Endothelial cell of umbilical vein (primary cell): ENCODE results near the gene SLC47A2.

Experiments
- EZH2 ChIP-seq: IDR thresholded peaks from 2 replicates; pipeline ENCODE4 v1.6.1; 2012; ENCODE audit warnings: borderline replicate concordance, low read depth, mild to moderate bottlenecking, moderate library complexity, low read length, inconsistent platforms; ENCODE audit not compliant: severe bottlenecking
- FOS ChIP-seq: IDR thresholded peaks from 2 replicates; pipeline ENCODE4 v1.6.1; 2011; ENCODE audit warnings: mild to moderate bottlenecking, low read length, moderate library complexity, borderline replicate concordance; ENCODE audit not compliant: insufficient read depth
- GATA2 ChIP-seq: IDR thresholded peaks from 2 replicates; pipeline ENCODE4 v1.7.0; 2011; ENCODE audit warnings: low read depth, mild to moderate bottlenecking, moderate library complexity, mixed read lengths, low read length; ENCODE audit not compliant: insufficient read length, insufficient read depth
- JUN ChIP-seq: IDR thresholded peaks from 2 replicates; pipeline ENCODE4 v1.6.1; 2011; ENCODE audit warnings: borderline replicate concordance, low read depth; ENCODE audit not compliant: insufficient read length, insufficient read depth
- MYC ChIP-seq: IDR thresholded peaks from one replicate; pipeline ENCODE4 v1.6.1; 2011; ENCODE audit warnings: mild to moderate bottlenecking, low read depth, low read length
- POLR2A ChIP-seq: IDR thresholded peaks from 2 replicates; pipeline ENCODE4 v1.6.1; 2012; ENCODE audit warnings: low read depth, mild to moderate bottlenecking, control low read depth, low read length
- POLR2AphosphoS5 ChIP-seq: IDR thresholded peaks from 2 replicates; pipeline ENCODE4 v1.6.1; 2012; ENCODE audit warnings: low read depth, mild to moderate bottlenecking, control low read depth, low read length, moderate library complexity; ENCODE audit not compliant: insufficient read depth
- TF ChIP-seq, protein P1 (sequence below), 2 donors: IDR thresholded peaks; 1 replicate in 1 of 2; 2 replicates in 1 of 2; pipeline ENCODE4 v1.5.1; 2011; ENCODE audit warnings: low read length in 2 of 2, mild to moderate bottlenecking in 2 of 2, moderate library complexity in 2 of 2, control low read depth in 1 of 2, inconsistent platforms in 1 of 2, low read depth in 1 of 2; ENCODE audit not compliant: insufficient read depth in 1 of 2; ENCODE audit errors: extremely low read depth in 1 of 2
- TF ChIP-seq, protein P2 (sequence below): IDR thresholded peaks from 2 replicates; pipeline ENCODE4 v1.6.1; 2011; ENCODE audit not compliant: insufficient read depth, insufficient read length

DNA sequence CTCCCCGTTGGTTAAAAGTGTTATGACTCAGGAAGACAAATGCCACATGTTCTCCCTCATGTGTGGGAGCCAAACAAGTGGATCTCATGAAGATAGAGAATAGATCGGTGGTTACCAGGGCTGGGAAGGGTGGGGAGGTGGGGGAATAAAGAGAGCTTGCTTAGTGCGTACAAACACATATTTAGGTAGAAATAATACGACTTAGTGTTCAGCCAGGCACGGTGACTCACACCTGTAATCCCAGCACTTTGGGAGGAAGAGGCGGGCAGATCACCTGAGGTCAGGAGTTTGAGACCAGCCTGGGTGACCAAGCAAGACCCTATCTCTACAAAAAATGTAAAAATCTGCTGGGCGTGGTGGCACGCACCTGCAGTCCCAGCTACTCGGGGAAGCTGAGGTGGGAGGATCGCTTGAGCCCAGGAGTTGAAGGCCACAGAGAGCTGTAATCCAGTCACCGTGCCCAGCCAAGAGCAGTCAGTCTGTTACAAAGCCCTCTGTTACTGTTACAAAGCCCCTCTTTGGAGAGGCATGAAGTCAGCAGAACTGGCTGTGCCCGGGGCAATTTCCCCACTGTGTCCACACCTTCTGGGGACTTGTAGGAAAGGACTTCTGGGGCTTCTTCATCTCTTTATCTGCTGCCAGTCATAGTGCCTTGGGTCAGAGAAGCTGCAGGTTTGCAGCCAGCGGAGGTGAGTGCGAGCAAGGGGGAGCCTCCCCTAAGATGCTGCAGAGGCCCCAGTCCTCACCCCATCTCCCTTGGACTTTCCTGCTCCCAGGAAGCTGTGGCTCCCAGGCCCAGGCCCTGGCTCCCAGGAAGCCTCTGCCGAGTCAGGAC is 36.0 kb upstream of the SLC47A2 start:
- TF ChIP-seq POLR2A (no peak), GATA2 (no peak), FOS (no peak), POLR2AphosphoS5 (no peak), EZH2 (no peak), JUN (no peak), MYC (no peak)
- TF ChIP-seq, protein P1, sequence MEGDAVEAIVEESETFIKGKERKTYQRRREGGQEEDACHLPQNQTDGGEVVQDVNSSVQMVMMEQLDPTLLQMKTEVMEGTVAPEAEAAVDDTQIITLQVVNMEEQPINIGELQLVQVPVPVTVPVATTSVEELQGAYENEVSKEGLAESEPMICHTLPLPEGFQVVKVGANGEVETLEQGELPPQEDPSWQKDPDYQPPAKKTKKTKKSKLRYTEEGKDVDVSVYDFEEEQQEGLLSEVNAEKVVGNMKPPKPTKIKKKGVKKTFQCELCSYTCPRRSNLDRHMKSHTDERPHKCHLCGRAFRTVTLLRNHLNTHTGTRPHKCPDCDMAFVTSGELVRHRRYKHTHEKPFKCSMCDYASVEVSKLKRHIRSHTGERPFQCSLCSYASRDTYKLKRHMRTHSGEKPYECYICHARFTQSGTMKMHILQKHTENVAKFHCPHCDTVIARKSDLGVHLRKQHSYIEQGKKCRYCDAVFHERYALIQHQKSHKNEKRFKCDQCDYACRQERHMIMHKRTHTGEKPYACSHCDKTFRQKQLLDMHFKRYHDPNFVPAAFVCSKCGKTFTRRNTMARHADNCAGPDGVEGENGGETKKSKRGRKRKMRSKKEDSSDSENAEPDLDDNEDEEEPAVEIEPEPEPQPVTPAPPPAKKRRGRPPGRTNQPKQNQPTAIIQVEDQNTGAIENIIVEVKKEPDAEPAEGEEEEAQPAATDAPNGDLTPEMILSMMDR (IDR thresholded peaks at IDR 0.05; ENCODE audit: extremely low read depth in 1 of 2, insufficient read depth in 1 of 2, low read depth in 1 of 2, low read length in 2 of 2) = no peak
- TF ChIP-seq, protein P2, sequence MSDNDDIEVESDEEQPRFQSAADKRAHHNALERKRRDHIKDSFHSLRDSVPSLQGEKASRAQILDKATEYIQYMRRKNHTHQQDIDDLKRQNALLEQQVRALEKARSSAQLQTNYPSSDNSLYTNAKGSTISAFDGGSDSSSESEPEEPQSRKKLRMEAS = no peak
